ENCODE results near the gene RNF135.
"Not testable (repeated sequence)": the region's sequence is repeated elsewhere in the genome, so short reads cannot be mapped to it uniquely, and the experiment has no call there.

RNF135 gene

DNA sequence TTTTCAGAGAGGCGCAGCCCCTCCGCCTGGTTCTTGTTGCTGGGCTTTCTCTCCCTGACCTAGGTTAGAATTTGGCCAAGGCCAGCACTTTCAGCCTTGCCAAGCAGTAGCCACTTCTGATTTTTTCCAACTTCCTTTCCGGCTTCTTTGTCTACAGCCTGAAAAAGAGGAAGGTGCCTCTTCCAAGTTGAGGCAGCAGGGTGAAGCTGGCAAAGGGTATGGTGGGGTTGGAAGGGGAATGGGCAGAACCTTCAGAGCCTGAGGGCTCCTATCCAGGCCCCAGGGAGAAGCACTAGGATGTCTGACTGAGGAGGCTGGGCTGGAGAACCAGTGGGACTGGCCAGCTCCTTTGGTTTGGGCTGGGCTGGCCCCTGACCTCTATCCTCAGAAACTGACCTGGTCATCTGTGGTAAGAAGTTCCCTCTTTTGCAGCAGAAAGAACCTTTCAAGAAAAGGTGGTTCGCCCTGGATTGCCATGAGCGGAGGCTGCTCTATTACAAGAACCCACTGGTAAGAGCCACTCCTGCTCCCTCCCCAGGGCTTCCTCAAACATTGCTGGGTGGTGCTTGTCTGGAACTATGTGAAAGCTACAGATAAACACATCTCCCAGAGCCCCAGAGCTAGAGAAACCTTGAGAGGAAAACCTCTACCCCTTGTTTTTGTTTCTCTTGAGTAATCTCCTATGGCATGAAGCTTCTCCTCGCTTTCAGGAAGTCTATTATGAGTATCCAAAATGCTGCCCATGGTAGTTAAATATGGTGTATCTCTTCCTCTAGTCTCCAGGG lies 16.6 kb upstream of the RNF135 start:
- no peak for DNase-seq (ENCODE audit: low spot score)

DNA sequence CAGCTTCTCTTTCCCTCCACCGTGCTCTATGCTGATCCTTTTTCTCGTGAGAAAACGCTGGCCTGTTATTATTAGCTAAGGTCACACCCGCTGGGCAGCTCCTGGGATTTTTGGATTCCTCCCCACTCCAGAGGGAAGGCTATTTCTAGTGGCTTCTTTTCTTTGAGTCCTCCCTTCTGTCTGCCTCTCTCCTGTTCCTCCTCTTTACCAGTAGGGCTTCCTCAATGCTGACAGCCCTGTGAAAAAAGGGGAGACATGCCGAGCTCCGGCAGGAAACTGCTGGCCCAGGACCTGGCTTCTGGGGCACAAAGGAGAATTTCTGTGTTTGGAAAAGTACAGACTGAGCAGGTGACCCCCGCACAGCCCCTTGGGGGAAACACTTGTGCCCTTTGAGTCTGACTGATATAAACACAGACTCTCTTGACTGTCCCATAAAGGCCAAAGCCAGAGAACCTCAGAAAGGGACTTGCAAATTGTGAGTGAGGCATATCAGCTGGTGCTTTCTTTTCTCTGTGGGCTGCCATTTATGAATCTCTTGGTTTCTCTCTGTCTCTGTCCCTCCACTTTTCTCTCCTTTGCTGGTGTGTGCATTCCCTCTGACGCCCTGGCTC lies 14.0 kb upstream of the RNF135 start:
- DNase-seq (ENCODE audit: low spot score), result peak; percentile 30

DNA sequence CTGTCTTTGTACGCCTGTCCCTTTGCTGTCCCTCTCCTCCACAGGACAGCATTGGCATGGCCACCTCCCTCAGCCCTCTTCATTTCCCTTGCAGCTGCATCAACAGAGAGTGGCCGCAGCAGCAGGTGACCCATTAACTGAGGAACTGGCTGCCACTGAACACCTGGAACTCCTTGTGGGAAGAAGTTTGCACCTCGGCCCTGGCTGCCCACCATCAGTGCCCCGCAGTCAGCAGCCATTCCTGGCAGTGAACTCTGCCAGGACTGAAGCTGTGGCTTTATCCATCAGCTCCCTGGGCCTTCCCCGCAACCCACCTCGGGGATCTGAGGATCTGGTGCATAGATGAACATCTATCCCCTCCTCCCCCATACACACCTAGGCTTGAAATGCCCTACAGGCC lies 13.1 kb upstream of the RNF135 start:
- peak; percentile 30 for DNase-seq (ENCODE audit: low spot score)

DNA sequence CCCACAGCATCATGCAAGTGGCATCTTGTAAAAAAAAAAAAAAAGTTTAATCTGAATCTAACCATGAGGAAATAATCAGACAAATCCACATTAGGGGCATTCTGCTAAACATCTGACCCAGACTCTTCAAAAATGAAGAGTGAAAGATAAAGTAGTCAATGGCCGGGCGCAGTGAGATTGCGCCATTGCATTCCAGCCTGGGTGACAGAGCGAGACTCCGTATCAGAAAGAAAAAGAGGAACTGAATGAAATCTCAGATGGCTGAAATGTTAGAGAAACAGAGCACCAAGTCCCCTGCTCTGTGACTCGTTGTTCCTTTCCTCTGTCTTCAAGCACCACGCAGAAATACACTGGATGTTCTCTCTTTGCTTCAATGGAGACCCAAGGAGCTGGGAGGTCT lies 12.7 kb upstream of the RNF135 start:
- DNase-seq (ENCODE audit: low spot score), result no peak

DNA sequence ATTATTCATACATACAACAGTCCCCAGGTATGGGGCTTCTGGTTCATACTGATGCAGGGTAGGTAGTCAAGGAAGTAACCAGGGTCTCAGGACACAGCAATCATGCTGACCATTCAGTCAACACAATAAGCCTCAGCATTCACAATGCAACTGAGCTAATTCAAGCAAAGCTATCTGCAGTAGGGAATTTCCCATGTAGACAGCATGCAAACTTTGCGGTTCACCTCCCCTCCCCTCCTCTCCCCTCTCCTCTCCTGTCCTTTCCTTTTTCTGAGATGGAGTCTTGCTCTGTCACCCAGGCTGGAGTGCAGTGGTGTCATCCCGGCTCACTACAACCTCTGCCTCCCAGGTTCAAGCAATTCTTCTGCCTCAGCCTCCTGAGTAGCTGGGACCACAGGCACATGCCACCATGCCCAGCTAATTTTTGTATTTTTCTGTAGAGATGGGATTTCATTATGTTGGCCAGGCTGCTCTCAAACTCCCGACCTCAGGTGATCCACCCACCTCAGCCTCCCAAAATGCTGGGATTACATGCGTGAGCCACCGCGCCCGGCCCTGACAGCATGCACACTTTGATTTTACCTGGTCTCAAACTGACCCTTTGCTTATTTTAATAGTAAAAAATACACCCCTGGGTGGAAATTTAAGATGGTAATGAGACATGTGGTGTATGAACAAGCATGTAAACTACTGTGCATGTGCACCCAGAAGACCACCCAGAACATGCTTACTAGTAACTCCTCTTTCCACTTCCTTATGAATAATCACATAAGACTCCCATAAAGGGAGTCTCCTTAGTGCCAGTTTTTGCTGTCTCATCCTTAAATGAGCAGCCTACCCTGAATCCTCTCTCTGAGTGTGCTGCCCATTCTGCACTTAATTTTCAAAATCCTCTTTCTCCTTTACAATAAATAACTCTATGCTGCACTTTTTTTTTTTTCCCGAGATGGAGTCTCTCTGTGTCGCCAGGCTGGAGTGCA lies 9.3 kb upstream of the RNF135 start:
- DNase-seq (ENCODE audit: low spot score), result no peak

DNA sequence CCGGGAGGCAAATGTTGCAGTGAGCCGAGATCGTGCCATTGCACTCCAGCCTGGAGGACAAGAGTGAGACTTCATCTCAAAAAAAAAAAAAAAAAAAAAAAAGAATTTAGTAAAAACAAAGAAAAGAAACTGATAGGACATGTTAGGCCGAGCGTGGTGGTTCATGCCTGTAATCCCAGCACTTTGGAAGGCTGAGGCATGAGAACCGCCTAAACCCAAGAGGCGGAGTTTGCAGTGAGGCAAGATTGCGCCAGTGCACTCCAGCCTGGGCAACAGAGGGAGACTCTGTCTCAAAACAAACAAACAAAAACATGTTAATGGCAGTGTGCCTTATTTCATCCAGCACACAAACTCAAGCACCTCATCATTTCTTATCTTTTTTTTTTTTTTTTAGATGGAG lies 6.5 kb upstream of the RNF135 start:
- not testable (repeated sequence) for DNase-seq (ENCODE audit: low spot score)

DNA sequence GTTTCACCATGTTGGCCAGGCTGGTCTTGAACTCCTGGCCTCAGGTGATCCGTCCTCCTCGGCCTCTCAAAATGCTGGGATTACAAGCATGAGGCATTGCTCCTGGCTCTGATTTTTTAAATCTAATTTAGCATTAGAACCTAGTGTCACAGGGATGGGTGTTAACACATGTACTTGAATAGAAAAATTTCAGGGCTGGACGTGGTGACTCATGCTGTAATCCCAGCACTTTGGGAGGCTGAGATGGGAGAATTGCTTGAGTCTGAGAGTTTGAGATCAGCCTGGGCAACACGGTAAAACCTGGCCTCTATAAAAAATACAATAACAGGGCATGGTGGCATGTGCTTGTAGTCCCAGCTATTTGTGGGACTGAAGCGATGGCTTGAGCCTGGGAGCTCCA lies 6.0 kb upstream of the RNF135 start:
- no peak for DNase-seq (ENCODE audit: low spot score)

DNA sequence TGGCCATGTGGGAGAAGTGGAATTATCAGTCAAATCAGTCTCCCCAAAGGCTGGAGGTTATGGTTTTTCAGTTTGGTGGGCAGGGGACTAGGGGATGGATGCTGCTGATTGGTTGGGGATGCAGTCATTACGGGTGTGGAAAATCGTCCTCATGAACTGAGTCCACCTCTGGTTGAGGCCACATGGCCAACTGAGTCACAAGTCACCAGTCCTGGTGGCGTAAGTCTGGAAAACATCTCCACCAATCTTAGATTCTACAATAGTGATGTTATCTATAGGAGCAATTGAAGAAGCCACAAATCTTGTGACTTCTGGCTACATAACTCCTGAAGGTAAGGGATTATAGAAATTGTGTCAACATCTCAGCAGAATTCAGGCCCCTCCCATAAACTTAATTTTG lies 5.2 kb upstream of the RNF135 start:
- DNase-seq (ENCODE audit: low spot score), result no peak

DNA sequence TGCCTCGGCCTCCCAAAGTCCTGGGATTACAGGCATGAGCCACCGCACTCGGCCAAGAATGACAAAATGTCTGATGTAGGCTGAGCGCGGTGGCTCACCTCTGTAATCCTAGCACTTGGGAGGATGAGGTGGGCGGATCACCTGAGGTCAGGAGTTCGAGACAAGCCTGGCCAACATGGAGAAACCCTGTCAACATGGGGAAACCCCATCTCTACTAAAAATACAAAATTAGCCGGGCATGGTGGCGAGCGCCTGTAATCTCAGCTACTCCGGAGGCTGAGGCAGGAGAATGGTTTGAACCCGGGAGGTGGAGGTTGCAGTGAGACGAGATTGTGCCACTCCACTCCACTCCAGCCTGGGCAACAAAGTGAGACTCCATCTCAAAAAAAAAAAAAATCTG lies 2.9 kb upstream of the RNF135 start:
- DNase-seq (ENCODE audit: low spot score), result not testable (repeated sequence)

DNA sequence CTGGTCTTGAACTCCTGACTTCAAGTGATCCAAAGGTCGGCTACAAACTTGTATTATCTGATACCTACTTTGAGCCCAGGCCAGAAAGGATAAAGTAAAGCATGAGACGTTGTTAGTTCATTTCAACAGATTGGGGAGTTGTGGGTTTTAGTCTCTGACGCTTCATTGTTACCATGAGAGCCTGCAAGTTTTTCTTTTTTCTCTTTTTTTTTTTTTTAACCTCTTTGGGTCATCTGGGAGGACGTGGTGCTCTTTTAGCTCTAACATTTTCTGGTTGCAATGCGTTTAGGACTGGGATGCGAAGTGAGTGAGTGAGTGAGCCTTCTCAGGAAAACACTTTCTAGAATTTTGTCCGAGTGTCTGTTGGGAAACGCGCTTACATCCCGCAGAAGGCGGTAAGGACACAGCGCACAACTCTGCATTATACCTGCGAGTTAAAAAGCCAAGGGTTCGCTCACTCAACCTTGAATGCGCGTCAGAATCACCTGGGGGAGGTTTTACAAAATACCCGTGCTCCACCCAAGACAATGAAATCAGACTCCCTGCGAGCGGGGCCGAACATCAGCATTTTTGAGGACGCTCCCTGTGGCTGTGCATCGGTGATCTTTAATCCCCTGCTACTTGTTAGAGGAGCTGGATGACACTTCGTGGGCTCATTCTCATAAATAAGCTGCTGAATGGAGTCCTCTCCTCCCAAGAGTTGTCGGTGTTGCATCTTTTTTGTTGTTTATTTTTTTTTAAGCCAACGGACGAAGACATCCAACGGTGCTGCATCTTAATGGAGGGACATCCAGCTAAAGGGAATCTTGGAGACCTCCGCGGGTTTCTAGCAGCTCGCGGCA lies 629 bp upstream of the RNF135 start:
- no peak for DNase-seq (ENCODE audit: low spot score)

DNA sequence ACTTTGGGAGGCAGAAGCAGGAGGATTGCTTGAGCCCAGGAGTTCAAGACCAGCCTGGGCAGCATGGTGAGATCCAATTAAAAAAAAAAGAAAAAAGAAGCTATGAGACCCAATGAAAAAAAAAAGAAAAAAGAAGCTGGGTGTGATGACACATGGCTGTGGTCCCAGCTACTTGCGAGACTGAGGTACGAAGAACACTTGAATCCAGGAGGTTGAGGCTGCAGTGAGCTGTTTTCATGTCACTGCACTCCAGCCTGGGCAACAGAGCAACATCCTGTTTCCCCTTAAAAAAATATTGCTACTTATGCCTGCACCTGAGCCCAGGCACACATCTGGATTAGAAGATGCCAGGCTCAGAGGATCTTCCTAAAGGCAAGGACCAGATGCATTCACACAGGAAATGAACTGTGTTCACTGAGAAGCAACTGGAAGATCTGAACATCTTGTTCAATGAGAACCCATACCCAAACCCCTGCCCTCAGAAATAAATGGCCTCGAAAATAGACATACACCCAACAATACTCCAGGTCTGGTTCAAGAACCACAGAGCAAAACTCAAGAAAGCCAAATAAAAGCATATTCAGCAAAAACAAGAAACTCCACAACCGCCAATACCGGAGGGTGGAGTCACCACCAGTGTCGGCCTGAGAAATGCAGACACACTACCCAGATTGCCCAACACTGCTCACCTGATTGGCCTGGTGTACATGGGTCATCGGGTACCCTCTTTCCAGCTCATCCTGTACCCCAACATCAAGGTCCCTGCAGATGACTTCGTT lies 4.4 kb downstream of the RNF135 start:
- no peak for DNase-seq (ENCODE audit: low spot score)

DNA sequence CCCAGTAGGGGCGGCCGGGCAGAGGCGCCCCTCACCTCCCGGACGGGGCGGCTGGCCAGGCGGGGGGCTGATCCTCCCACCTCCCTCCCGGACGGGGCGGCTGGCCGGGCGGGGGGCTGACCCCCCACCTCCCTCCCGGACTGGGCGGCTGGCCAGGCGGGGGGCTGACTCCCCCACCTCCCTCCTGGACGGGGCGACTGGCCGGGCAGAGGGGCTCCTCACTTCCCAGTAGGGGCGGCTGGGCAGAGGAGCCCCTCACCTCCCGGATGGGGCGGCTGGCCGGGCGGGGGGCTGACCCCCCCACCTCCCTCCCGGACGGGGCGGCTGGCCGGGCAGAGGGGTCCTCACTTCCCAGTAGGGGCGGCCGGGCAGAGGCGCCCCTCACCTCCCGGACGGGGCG lies 9.1 kb downstream of the RNF135 start:
- DNase-seq (ENCODE audit: low spot score), result not testable (repeated sequence)

DNA sequence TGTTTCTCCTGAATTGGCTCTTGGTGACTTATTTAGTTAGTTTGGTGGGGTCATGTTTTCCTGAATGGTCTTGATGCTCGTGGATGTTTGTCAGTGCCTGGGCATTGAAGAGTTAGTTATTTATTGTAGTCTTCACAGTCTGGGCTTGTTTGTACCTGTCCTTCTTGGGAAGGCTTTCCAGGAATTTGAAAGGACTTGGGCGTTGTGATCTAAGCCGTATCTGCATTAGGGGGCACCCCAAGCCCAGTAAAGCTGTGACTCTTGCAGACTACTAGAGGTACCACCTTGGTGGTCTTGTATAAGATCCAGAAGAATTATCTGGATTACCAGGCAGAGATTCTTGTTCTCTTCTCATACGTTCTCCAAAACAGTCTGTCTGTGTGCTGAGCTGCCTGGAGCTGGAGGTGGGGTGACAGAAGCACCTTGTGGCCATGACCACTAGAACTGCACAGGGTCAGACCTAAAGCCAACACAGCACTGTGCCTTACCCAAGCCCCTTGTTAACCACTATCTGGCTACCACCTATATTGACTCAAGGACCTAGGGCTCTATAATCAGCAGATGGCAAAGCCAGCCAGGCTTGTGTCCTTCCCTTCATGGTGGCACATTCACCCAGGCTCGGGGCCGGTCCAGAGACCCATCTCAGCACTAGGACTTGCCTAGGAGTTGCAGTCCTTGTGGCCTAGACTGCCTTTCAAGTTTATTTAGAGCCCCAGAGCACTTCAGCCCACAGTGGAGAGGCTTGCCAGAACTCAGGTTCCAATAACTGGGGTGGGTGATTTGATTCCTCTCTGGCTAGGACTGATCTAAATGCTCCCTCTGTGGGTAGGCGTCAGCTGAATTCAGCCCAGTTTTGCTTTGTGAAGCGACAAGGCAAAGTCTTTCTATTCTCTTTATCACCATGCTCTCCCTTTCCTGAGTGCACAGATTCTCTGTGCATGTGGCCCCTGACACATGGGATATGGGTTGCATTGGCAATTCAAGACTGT lies 11.0 kb downstream of the RNF135 start:
- no peak for DNase-seq (ENCODE audit: low spot score)

DNA sequence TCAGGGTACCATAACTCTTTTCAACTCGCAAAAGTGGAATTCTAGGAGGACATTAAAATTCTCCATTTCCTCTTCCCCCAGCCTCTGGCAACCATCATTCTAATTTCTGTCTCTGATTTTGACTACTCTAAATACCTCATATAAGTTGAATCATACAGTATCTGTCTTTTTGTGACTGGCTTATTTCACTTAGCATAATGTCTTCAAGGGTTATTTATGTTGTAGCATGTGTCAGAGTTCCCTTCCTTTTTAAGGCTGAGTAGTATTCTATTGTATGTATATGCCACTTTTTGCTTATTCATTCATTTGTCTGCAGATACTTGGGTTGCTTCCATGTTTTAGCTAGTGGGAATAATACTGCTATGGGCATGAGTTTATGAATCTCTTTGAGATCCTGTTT lies 12.0 kb downstream of the RNF135 start:
- no peak for DNase-seq (ENCODE audit: low spot score)

DNA sequence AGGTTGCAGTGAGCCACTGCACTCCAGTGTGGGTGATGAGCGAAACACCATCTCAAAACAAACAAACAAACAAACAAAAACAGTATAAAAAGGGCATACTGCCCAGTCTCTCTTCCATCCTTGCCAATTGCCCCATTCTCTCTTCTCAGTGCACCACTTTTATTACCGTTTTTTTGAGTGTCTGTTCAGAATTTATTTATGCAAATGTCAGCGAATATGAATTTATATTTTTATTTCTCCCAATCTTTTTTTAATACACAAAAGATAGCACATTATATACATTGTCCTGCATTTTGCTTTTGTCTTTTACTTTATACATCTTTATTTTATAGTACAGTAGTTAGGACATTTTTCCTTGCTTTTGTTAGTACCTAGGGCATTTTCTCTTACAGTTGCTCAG lies 19.6 kb downstream of the RNF135 start:
- DNase-seq (ENCODE audit: low spot score), result no peak

DNA sequence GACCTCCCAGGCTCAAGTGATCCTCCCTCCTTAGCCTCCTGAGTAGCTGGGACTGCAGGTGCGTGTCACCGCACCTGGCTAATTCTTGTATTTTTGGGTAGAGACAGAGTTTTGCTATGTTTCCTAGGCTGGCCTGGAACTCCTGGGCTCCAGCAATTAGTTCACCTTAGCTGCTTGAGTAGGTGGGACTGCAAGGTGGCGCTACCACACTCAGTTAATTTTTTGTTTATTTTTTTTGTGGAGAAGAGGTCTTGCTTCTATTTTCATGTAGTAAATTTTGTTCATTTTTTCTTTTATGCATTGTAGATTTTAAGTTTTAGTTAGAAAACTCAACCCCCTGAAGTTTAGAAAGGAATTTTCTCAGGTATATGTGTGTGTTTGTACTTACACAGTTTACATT lies 21.7 kb downstream of the RNF135 start:
- no peak for DNase-seq (ENCODE audit: low spot score)

DNA sequence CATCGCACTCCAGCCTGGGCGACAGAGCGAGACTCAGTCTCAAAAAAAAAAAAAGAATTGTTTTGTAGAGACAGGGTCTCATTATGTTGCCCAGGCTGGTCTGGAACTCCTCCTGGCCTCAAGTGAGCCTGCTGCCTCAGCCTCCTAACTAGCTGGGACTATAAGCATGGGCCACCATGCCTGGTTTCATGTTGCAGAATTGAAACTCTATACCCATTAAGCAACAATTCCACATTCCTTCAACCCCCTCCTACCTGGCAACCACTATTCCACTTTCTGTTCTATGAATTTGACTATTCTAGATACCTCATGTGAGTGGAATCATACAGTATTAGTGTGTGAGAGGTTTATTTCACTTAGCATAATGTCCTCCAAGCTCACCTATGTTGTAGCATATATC lies 24.5 kb downstream of the RNF135 start:
- no peak for DNase-seq (ENCODE audit: low spot score)

DNA sequence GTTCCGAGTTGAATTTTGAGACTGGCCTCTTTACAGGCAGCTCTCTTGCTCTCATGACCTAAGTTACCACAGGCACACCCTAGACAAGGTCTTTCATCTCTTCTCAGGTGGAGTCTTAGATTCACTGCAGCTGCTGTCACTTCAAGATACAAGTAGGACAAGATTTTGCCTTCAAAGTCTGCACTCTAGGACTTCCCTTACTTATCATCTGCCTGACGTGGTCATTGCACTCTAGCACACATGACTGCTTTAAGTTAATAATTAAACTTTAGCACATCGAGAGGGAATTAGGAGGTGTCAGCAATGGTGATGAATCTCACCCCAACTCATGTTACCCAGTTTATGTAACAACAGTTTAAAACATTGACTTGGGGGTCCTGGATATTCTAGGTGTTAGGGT lies 25.6 kb downstream of the RNF135 start:
- no peak for DNase-seq (ENCODE audit: low spot score)

DNA sequence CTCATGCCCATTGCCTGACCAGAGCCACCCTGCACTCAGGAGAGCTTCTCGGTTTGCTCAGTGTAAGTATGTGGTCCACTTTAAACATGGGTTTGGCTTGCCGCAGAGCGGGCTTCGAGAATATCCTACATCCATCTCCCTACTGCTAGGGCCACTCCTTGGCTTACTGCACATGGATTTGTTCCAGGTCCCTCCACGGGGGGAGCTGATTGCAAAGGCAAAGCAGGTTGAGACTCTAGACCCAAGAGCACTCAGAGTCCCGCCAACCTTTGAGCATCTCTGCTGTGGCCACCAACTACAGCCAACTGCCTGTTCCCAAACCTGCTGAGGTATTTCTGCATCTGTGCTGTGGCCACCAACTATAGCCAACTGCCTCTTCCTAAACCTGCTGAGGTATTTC lies 26.4 kb downstream of the RNF135 start:
- no peak for DNase-seq (ENCODE audit: low spot score)

DNA sequence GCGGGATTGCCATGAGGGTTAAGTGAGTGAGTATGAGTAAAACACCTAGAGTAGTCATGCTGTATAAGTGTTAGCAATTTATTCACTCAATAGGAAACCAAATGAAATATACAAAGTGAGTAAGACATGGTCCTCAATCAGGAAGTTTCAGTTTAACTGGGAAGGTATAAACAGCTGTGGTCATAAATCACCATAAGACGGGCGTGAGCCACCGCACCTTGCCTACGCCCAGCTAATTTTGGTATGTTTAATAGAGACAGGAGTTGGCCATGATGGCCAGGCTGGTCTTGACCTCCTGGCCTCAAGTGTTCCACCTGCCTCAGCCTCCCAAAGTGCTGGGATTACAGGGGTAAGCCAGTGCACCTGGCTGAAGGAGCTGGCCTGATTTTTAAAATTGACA lies 27.0 kb downstream of the RNF135 start:
- DNase-seq (ENCODE audit: low spot score), result no peak
